A673 (cell line): ENCODE data around the gene OPN3.

ENCODE experiments used
- EZH2 ChIP-seq: fragments of 200-600 bp; sonication (generic); IDR thresholded peaks from 2 replicates; pipeline ENCODE4 v1.6.1; 2017; ENCODE audit warnings: borderline replicate concordance, low read depth, mild to moderate bottlenecking, mixed read lengths, antibody characterized with exemption, low read length; ENCODE audit not compliant: poor library complexity, severe bottlenecking
- TF ChIP-seq, protein P1 (sequence below): fragments of 300-800, 200-600 bp; sonication (generic); conservative IDR thresholded peaks from 2 replicates; pipeline ENCODE4 v1.5.1; 2017; ENCODE audit warnings: low read depth, mild to moderate bottlenecking, antibody characterized with exemption, low read length, moderate library complexity, mixed read lengths

- no peak for TF ChIP-seq EZH2
- TF ChIP-seq, protein P1, sequence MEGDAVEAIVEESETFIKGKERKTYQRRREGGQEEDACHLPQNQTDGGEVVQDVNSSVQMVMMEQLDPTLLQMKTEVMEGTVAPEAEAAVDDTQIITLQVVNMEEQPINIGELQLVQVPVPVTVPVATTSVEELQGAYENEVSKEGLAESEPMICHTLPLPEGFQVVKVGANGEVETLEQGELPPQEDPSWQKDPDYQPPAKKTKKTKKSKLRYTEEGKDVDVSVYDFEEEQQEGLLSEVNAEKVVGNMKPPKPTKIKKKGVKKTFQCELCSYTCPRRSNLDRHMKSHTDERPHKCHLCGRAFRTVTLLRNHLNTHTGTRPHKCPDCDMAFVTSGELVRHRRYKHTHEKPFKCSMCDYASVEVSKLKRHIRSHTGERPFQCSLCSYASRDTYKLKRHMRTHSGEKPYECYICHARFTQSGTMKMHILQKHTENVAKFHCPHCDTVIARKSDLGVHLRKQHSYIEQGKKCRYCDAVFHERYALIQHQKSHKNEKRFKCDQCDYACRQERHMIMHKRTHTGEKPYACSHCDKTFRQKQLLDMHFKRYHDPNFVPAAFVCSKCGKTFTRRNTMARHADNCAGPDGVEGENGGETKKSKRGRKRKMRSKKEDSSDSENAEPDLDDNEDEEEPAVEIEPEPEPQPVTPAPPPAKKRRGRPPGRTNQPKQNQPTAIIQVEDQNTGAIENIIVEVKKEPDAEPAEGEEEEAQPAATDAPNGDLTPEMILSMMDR = no peak
Measured at GRCh38 chr1:241682921-241683320, 42.8 kb upstream of the OPN3 start.
